Measurements from ENCODE around the gene MED27.

The MED27 gene

DNA sequence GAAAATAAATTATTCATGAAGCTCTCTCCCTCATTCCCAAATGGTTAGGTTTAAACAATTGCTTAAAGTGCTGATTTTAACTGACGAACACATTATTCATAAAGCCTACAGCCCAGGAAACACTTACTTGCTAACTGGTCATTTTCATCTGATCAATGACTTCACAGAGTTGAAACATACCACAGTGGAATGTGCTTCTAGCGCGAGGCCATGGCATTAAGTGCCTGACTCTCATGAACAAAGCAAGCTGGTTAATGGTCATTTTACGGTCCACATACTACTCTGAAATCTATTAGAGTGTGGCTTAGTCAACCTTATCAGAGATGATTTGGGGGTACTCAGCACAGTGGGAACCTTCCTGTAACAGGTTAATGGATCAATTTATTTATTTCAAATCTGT, 114.6 kb downstream of the MED27 start:
- DNase-seq (ENCODE audit: low read depth), result no peak

DNA sequence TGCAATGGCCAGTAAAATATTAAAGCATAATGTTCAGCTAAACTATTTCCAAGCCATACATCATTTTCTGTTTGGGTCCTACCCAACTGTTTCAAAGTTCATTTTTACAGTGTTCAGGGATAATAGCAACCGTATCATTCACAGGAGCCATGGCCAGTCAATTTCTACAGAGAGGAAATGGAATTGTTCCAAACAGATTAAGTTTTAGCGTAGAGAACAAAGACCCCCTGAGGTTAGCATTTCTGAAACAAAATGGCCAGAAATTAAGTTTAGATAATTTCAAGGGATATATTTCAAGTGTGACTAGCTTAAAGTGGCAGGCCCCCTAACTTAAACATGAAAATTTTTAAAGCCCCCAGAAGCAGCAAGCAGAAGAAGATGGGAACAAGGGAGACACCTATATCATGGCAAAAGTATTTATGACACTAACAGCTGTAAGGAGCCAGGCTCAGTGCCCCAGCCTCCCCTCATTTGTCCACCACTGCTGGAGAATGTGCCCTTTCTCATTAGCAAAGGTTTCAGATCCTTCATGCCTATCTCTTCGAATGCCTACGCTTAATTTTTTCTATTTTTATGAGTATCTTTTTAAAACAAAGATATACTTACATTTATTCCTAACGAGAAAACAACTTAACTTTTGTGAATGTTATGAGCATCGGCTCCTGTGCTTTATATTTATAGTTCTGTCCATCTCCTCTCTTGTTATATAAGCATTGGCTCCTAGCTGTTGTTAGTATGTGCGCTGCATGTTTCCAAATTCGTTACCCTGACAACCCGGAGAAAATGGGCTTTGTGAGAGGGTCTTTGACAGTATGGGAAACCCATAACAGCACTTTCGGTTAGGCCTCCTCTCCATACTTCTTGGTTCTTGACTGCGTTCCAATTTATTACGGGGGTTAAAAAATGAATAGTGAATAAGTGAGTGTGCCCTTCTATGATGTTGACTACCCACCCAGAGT, 116.3 kb downstream of the MED27 start:
- no peak for DNase-seq (ENCODE audit: low read depth)

- DNase-seq (ENCODE audit: low read depth), result no peak
Measured at GRCh38 chr9:131961496-131961880, 118.2 kb downstream of the MED27 start.

GRCh38 chr9:131960851-131961495, 118.7 kb downstream of the MED27 start:
- DNase-seq (ENCODE audit: low read depth), result no peak

DNA sequence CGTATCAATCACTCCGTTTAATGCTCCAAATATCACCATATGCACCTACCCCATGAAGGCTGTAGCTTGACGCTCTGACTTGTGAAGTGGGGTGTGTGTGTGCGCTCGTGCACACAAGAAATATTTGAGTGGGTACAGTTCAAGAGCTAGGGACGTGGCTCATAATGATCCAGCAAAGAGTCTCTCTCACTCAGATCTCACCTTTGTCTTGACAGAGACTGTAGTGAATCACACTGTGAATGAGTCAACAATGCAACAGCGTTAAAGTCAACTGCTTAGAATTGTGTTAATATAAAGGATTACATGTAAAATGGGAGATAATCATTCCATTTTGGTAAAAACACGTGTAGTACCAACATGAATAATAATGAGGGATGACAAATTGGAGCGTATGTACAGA, 119.4 kb downstream of the MED27 start:
- DNase-seq (ENCODE audit: low read depth), result no peak

GRCh38 chr9:131959887-131960286, 119.8 kb downstream of the MED27 start:
- no peak for DNase-seq (ENCODE audit: low read depth)

DNA sequence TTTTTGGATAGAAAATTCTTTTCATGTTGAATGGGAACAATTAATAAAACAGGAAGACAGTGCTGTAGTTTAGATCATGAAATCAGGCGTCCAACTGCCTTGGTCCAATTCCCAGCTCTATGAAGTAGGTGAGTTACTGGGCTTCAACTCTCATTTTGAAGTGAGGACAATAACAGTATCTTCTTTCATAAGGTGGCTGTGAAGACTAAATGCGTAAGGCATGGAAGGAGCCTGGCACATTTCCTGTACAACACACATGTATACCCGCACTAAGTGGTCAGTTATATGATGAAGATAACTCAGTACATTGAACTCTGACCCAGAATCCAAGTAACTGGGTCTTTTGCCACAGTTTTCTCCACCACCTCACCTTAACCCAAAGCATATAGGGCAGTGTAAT, 120.6 kb downstream of the MED27 start:
- DNase-seq (ENCODE audit: low read depth), result no peak

GRCh38 chr9:131954299-131954698, 125.4 kb downstream of the MED27 start:
- DNase-seq (ENCODE audit: low read depth), result no peak

- DNase-seq (ENCODE audit: low read depth), result no peak
Measured at GRCh38 chr9:131951905-131952304, 127.8 kb downstream of the MED27 start.

- DNase-seq (ENCODE audit: low read depth), result no peak
Measured at GRCh38 chr9:131951155-131951554, 128.5 kb downstream of the MED27 start.

GRCh38 chr9:131950487-131950886, 129.2 kb downstream of the MED27 start:
- no peak for DNase-seq (ENCODE audit: low read depth)

DNA sequence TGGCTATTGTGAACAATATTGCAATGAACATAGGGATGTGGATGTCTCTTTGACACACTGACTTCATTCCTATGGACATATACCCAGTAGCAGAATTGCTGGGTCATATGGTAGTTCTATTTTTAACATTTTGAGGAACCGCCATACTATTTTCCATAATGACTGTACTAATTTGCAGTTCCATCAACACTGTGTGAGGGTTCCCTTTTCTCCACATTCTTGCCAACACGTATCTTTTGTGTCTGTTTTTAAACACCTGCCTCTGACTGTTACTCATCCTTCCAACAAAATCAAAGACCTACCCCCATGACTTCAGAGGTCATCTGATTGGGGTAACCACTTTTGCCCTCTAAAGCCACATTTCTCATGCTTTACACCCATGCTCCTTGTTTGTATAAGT, 133.5 kb downstream of the MED27 start:
- DNase-seq (ENCODE audit: low read depth), result no peak

- DNase-seq (ENCODE audit: low read depth), result no peak
Measured at GRCh38 chr9:131943351-131943841, 136.3 kb downstream of the MED27 start.

DNA sequence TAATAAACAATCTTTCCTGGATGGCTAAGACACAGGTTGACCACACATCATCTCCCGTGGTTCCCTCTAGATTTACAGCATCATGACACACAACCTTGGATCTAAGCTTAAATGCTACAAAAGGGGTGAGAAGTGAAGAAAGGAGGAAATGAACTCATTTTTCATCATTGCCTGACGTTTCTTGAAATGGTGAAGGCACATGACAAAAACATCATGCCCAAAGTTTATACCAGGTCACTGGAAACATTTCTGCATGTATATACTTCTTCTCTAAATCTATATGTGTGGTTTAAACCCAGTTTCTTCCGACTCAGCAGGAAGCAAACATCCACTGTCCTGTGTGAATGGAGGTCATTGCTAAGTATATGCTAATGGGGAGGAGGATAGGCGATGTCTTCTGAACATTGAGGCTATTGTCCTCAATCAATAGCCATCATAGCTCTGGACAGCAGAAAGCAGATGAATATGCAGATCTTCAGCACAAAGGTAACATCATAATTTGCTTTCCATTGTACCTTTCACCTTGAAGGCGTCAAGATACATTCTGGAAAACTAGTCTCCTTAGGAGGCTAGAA, 137.4 kb downstream of the MED27 start:
- no peak for DNase-seq (ENCODE audit: low read depth)

- DNase-seq (ENCODE audit: low read depth), result no peak
Measured at GRCh38 chr9:131937451-131937850, 142.2 kb downstream of the MED27 start.

GRCh38 chr9:131936929-131937328, 142.7 kb downstream of the MED27 start:
- no peak for DNase-seq (ENCODE audit: low read depth)

DNA sequence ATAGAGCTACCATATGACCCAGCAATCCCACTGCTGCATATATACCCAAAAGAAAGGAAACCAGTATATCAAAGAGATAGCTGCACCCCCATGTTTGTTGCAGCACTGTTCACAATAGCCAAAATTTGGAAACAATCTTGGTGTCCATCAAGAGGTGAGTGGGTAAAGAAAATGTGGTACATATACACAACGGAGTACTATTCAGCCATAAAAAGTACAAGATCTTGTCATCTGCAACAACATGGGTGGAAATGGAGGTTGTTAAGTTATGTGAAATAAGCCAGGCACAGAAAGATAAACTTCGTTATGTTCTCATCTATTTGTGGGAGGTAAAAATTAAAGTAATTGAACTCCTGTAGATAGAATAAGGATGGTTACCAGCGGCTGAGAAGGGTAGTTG, 145.0 kb downstream of the MED27 start:
- no peak for DNase-seq (ENCODE audit: low read depth)

- DNase-seq (ENCODE audit: low read depth), result no peak
Measured at GRCh38 chr9:131927091-131927490, 152.6 kb downstream of the MED27 start.

- DNase-seq (ENCODE audit: low read depth), result no peak
Measured at GRCh38 chr9:131926360-131926922, 153.2 kb downstream of the MED27 start.

DNA sequence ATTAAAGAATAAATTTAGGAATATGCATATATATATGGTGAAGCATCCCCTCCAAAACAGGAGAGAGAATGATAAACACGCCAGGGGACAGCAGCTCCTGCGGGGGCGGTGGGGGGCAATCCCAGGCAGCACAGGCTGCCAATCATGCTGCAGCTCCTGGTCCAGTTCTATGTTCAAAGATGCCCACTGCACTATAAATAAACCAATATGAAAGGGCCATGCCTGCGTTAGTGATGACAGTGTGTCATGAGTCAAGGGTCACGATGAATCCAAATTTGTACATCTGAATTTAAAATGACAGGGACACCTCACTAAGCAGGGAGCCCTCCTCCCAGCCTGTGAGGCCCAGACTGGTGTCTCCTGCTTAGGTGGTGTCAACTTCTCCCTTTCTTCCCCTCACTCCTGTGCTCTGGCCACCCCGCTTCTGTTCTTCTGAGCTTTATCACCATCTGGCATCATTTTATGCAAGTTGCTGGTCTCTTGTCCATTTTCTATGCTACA, 153.9 kb downstream of the MED27 start:
- no peak for DNase-seq (ENCODE audit: low read depth)

- DNase-seq (ENCODE audit: low read depth), result no peak
Measured at GRCh38 chr9:131923766-131924165, 155.9 kb downstream of the MED27 start.

DNA sequence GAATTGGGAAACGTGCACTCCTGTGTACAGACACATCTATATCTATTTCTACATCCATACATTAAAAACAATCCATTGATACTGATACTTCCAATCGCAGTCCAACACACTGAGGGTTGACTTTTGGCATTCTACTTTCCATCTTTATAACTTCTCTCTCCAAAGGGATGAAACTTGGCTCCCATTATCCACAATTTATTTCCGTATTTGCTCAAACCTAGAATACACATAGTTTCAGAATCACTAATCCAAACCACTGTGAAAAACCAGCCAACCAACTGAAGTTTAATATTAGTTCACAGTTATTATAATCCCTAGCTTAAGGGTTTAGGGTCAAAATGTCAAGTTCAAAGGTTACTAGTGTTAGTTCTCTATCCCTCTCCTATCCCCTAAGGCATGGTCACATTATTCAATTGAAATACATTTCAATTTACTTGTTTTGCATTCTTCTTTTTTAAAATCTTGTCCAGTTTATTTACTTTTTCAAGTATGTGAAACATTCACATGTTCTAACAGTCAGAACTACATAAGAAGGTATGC, 156.5 kb downstream of the MED27 start:
- no peak for DNase-seq (ENCODE audit: low read depth)
